ENCODE data around the gene ASPSCR1. TPM values are rescaled to one million over a fixed set of nuclear protein-coding genes. Genes with fewer than 3 reads are reported as not detected.

The ASPSCR1 gene
- total and polyA plus RNA-seq, 2 of the 13 experiments (the other 11 are each of a cell fraction or from before 2014, with no cell fraction given), result 274 to 314 TPM

- TF ChIP-seq, protein P1, sequence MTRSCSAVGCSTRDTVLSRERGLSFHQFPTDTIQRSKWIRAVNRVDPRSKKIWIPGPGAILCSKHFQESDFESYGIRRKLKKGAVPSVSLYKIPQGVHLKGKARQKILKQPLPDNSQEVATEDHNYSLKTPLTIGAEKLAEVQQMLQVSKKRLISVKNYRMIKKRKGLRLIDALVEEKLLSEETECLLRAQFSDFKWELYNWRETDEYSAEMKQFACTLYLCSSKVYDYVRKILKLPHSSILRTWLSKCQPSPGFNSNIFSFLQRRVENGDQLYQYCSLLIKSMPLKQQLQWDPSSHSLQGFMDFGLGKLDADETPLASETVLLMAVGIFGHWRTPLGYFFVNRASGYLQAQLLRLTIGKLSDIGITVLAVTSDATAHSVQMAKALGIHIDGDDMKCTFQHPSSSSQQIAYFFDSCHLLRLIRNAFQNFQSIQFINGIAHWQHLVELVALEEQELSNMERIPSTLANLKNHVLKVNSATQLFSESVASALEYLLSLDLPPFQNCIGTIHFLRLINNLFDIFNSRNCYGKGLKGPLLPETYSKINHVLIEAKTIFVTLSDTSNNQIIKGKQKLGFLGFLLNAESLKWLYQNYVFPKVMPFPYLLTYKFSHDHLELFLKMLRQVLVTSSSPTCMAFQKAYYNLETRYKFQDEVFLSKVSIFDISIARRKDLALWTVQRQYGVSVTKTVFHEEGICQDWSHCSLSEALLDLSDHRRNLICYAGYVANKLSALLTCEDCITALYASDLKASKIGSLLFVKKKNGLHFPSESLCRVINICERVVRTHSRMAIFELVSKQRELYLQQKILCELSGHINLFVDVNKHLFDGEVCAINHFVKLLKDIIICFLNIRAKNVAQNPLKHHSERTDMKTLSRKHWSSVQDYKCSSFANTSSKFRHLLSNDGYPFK (CRISPR knock-in tag; IDR thresholded peaks at IDR 0.05; ENCODE audit: borderline replicate concordance), result no peak
- TF ChIP-seq KDM2A (CRISPR knock-in tag; IDR thresholded peaks at IDR 0.05; ENCODE audit: borderline replicate concordance, low read depth) (no peak), SMC3 (IDR thresholded peaks at IDR 0.05; ENCODE audit: low read length) (no peak), ZBTB7B (CRISPR knock-in tag; IDR thresholded peaks at IDR 0.05) (peak; percentile 71), ZNF572 (CRISPR knock-in tag; IDR thresholded peaks at IDR 0.05) (no peak), EED (CRISPR knock-in tag; IDR thresholded peaks at IDR 0.05) (no peak), KAT2B (IDR thresholded peaks at IDR 0.05; ENCODE audit: borderline replicate concordance, low read depth, low read length) (no peak), ZNF354B (CRISPR knock-in tag; IDR thresholded peaks at IDR 0.05) (0 out of 2 replicates have a peak, but pooled peaks have one; percentile 23), ZSCAN31 (CRISPR knock-in tag; IDR thresholded peaks at IDR 0.05; ENCODE audit: low read depth) (peak; percentile 15; the same call in 1 of the 2 replicates), ZNF121 (CRISPR knock-in tag; IDR thresholded peaks at IDR 0.05) (no peak), KDM4B (CRISPR knock-in tag; IDR thresholded peaks at IDR 0.05) (no peak), TEF (CRISPR knock-in tag; IDR thresholded peaks at IDR 0.05) (no peak), CHCHD3 (CRISPR knock-in tag; IDR thresholded peaks at IDR 0.05) (no peak), ZEB1 (IDR thresholded peaks at IDR 0.05; ENCODE audit: insufficient replicate concordance, low read depth) (no peak), ARNTL (CRISPR knock-in tag; IDR thresholded peaks at IDR 0.05) (no peak; the same call in 1 of the 2 replicates), ZNF333 (CRISPR knock-in tag; IDR thresholded peaks at IDR 0.05; ENCODE audit: borderline replicate concordance) (no peak)
- TF ChIP-seq, protein P2, sequence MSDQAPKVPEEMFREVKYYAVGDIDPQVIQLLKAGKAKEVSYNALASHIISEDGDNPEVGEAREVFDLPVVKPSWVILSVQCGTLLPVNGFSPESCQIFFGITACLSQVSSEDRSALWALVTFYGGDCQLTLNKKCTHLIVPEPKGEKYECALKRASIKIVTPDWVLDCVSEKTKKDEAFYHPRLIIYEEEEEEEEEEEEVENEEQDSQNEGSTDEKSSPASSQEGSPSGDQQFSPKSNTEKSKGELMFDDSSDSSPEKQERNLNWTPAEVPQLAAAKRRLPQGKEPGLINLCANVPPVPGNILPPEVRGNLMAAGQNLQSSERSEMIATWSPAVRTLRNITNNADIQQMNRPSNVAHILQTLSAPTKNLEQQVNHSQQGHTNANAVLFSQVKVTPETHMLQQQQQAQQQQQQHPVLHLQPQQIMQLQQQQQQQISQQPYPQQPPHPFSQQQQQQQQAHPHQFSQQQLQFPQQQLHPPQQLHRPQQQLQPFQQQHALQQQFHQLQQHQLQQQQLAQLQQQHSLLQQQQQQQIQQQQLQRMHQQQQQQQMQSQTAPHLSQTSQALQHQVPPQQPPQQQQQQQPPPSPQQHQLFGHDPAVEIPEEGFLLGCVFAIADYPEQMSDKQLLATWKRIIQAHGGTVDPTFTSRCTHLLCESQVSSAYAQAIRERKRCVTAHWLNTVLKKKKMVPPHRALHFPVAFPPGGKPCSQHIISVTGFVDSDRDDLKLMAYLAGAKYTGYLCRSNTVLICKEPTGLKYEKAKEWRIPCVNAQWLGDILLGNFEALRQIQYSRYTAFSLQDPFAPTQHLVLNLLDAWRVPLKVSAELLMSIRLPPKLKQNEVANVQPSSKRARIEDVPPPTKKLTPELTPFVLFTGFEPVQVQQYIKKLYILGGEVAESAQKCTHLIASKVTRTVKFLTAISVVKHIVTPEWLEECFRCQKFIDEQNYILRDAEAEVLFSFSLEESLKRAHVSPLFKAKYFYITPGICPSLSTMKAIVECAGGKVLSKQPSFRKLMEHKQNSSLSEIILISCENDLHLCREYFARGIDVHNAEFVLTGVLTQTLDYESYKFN (CRISPR knock-in tag; conservative IDR thresholded peaks at IDR 0.05), result no peak
- TF ChIP-seq, protein P3, sequence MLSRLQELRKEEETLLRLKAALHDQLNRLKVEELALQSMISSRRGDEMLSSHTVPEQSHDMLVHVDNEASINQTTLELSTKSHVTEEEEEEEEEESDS (CRISPR knock-in tag; IDR thresholded peaks at IDR 0.05; ENCODE audit: borderline replicate concordance), result no peak
- TF ChIP-seq, protein P4, sequence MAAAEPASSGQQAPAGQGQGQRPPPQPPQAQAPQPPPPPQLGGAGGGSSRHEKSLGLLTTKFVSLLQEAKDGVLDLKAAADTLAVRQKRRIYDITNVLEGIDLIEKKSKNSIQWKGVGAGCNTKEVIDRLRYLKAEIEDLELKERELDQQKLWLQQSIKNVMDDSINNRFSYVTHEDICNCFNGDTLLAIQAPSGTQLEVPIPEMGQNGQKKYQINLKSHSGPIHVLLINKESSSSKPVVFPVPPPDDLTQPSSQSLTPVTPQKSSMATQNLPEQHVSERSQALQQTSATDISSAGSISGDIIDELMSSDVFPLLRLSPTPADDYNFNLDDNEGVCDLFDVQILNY (CRISPR knock-in tag; conservative IDR thresholded peaks at IDR 0.05), result no peak
- TF ChIP-seq, protein P5, sequence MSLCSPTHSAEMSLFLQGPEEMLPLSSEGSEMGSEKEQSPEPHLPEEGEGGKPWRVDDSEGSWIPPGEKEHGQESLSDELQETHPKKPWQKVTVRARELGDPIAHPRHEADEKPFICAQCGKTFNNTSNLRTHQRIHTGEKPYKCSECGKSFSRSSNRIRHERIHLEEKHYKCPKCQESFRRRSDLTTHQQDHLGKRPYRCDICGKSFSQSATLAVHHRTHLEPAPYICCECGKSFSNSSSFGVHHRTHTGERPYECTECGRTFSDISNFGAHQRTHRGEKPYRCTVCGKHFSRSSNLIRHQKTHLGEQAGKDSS (CRISPR knock-in tag; IDR thresholded peaks at IDR 0.05; ENCODE audit: borderline replicate concordance, low read depth), result 0 out of 2 replicates have a peak, but pooled peaks have one; percentile 29
These were observed 38.8 kb downstream of the ASPSCR1 start (continued) for GRCh38 chr17:82016061-82016874.
